HepG2 (cell line): Measurements from ENCODE around the gene HSPB7. TPM values are rescaled to one million over a fixed set of nuclear protein-coding genes. Genes with fewer than 3 reads are reported as not detected.
"Not testable (repeated sequence)": the region's sequence is repeated elsewhere in the genome, so short reads cannot be mapped to it uniquely, and the experiment has no call there.

ENCODE experiments used
- ATAC-seq: fragments of 200-7000 bp; cut with Tn5 transposase; 3 replicates; pipeline ENCODE4 v1.9.1; 2020; ENCODE audit warnings: mild to moderate bottlenecking, moderate library complexity
- BruUV-seq: library from RNA; stranded (reverse); fragments of 400-500 nt; replicated peaks from 2 replicates; lab custom pipeline; 2021; lab: Mats Ljungman, UMichigan
- CTCF ChIA-PET: fragments of 300-600 bp; formaldehyde crosslinking; extraction: SDS; loops from one replicate; lab custom pipeline; 2021; ENCODE audit warnings: low total read pairs, inconsistent platforms, low intra/inter-chr PET ratio; lab: Yijun Ruan, JAX
- POLR2A ChIA-PET: fragments of 350-600 bp; sonication (Branson Sonifier 250); formaldehyde crosslinking; loops from one replicate; lab custom pipeline; 2020; ENCODE audit warnings: antibody characterized with exemption, inconsistent platforms; lab: Yijun Ruan, JAX
- DNase-seq: peaks from one replicate; pipeline ENCODE4 v3.0.0-alpha.2; 2015; ENCODE audit warnings: low spot score
- FAIRE-seq: peaks from 3 replicates; lab custom pipeline; 2011; peaks lifted over from hg19 to GRCh38; lab: Jason Lieb, UNC
- H2AFZ ChIP-seq: one replicate; pipeline ENCODE4 v1.6.1; 2011; ENCODE audit warnings: low read length, inconsistent platforms
- H3K27ac ChIP-seq: fragments of 300-600 bp; 3 replicates; pipeline ENCODE4 v1.8.0; 2011; ENCODE audit warnings: mixed run types, mild to moderate bottlenecking, mixed read lengths, low read length, inconsistent platforms; ENCODE audit not compliant: insufficient read depth; ENCODE audit errors: extremely low read length
- H3K27me3 ChIP-seq, 2 experiments: fragments of 200-600 bp in 1 of 2; 2 replicates in 1 of 2; 3 replicates in 1 of 2; pipeline versions ENCODE4 v1.6.0 to v1.8.0; 2011; ENCODE audit warnings: low read length in 2 of 2, mild to moderate bottlenecking in 2 of 2, moderate library complexity in 2 of 2, inconsistent platforms in 1 of 2; ENCODE audit not compliant: insufficient read depth in 2 of 2, control insufficient read depth in 1 of 2
- H3K36me3 ChIP-seq, 2 experiments: fragments of 200-600 bp in 1 of 2; replicated peaks in 1 of 2; 2 replicates in 1 of 2; 3 replicates in 1 of 2; pipeline versions ENCODE4 v1.5.1 to v1.8.0; 2011; ENCODE audit warnings: low read length in 2 of 2, inconsistent platforms in 1 of 2; ENCODE audit not compliant: insufficient read depth in 2 of 2, control insufficient read depth in 1 of 2
- H3K4me1 ChIP-seq: 2 replicates; pipeline ENCODE4 v1.5.1; 2012; ENCODE audit warnings: low read length, inconsistent platforms; ENCODE audit not compliant: insufficient read depth
- H3K4me2 ChIP-seq: 2 replicates; pipeline ENCODE4 v1.6.0; 2011; ENCODE audit warnings: low read depth, low read length, inconsistent platforms
- H3K4me3 ChIP-seq, 3 experiments: fragments of 200-600 bp in 1 of 3; sonication (generic), shearing (Covaris generic) in 1 of 3; replicated peaks in 1 of 3; 2 replicates each; pipeline ENCODE4 v1.5.1; 2011 to 2016; ENCODE audit warnings: low read length in 3 of 3, inconsistent platforms in 2 of 3, low read depth in 2 of 3, mild to moderate bottlenecking in 2 of 3, control low read depth in 1 of 3, mixed read lengths in 1 of 3; ENCODE audit not compliant: insufficient read depth in 1 of 3
- H3K79me2 ChIP-seq: one replicate; pipeline ENCODE4 v1.6.1; 2011; ENCODE audit warnings: low read length, inconsistent platforms; ENCODE audit not compliant: insufficient read depth
- H3K9ac ChIP-seq: 2 replicates; pipeline ENCODE4 v1.6.0; 2011; ENCODE audit warnings: mild to moderate bottlenecking, low read depth, low read length, inconsistent platforms; ENCODE audit not compliant: insufficient read depth
- H3K9me3 ChIP-seq: 2 replicates; pipeline ENCODE4 v1.5.1; 2012; ENCODE audit warnings: mild to moderate bottlenecking, low read length
- H4K20me1 ChIP-seq: 2 replicates; pipeline ENCODE4 v1.6.0; 2011; ENCODE audit warnings: inconsistent platforms, mild to moderate bottlenecking, low read length, moderate library complexity; ENCODE audit not compliant: insufficient read depth
- RFXAP ChIP-seq: sonication (generic); formaldehyde crosslinking; IDR thresholded peaks from 2 replicates; pipeline ENCODE4 v1.4.0; 2020; ENCODE audit warnings: missing genetic modification reagents, borderline replicate concordance
- U2AF1 ChIP-seq: fragments of 200-400 bp; formaldehyde crosslinking; optimal IDR thresholded peaks from 2 replicates; pipeline ENCODE3; 2017; ENCODE audit warnings: mild to moderate bottlenecking, low read depth, low read length
- XBP1 ChIP-seq: sonication (generic); formaldehyde crosslinking; IDR thresholded peaks from 2 replicates; pipeline ENCODE4 v1.5.0; 2020; ENCODE audit warnings: missing genetic modification reagents
- ZNF772 ChIP-seq: sonication (generic); formaldehyde crosslinking; IDR thresholded peaks from 2 replicates; pipeline ENCODE4 v1.5.0; 2020; ENCODE audit warnings: mild to moderate bottlenecking, missing genetic modification reagents
- WGBS: methylation state at CpG from one replicate; pipeline ENCODE4 v1.1.6; 2017; ENCODE audit warnings: low lambda C conversion rate; 5-methylcytosine and 5-hydroxymethylcytosine counted together
- in situ Hi-C: cut with HindIII; loops from 2 replicates; pipeline ENCODE4 v1.10.0; 2017; ENCODE audit warnings: low pct_unique_long_range_greater_than_20kb; ENCODE audit not compliant: extremely low pct_ligation_motif_present
- intact Hi-C: fragments of 100-400 bp; cut with micrococcal nuclease; formaldehyde crosslinking; loops from one replicate; pipeline ENCODE4 v1.10.0; 2022; ENCODE audit not compliant: unreplicated experiment
- polyA plus RNA-seq, 8 experiments: library from polyadenylated mRNA; depleted of rRNA in 3 of 8; stranded (reverse) in 7 of 8; unstranded in 1 of 8; fragments of >200 nt; fragmentation: Illumina TruSeq in 4 of 8; extraction: Trizol in 4 of 8; gene quantifications; 2 replicates each; pipeline versions ENCODE4 v1.2.1 to v1.2.3, GENCODE V29; 2011 to 2016; ENCODE audit warnings: low read depth in 4 of 8, missing spikeins in 1 of 8, mixed read lengths in 1 of 8; ENCODE audit not compliant: insufficient read depth in 1 of 8
- total RNA-seq, 5 experiments: library from RNA; depleted of rRNA; stranded (reverse); fragments of >200 nt; fragmentation: Illumina TruSeq; extraction: Trizol; gene quantifications; 2 replicates each; pipeline ENCODE4 v1.2.3, GENCODE V29; 2016; ENCODE audit warnings: low read depth in 1 of 5

The HSPB7 gene
- total and polyA plus RNA-seq, 2 of the 13 experiments (the other 11 are each of a cell fraction or from before 2014, with no cell fraction given): 0.20 TPM; not detected in 1

DNA sequence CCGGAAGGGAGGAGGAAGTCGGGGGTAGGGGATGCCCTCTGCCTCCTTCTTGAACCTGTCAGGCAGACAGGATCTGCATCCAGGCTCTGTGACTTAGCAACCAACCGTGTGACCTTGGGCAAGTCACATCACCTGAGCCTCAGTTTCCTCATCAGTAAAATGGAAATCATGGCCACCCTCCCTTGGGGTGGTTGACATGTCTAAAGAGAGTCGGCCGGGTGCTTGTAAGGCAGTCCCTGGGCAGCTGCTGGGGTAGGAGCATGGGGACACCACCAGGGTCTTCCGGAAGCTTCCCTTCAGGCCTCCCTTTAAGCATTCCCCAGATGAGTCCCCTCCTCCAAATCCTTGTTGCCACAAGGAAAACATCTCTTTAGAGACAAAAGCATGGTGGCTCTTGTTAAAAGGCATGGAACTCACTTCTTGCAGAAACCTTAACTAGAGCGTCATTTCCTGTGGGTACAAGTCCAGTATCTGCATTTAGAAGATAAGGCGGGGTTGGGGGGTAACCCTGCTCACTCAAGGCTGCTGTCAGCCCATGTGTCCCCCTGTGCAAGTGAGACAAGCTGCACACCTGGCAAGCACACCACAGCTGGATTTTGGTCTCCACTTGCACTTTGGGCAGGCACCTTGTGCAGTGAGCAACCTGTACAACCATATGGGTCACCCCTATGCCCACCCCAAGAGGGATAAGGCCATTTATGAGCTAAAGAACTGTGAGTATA is 36.1 kb upstream of the HSPB7 start:
- H3K4me3 ChIP-seq: no peak overlapping the region
- no peaks in the 10 kb centered on the region; the same call in 1 of the 2 replicates for H4K20me1 ChIP-seq
- peaks cover 19% of the 10 kb centered on the region for H3K4me1 ChIP-seq
- H3K9ac ChIP-seq: no peak overlapping the region
- BruUV-seq: no TSS peak
- H2AFZ ChIP-seq: no peak overlapping the region
- TF ChIP-seq U2AF1 (no peak), RFXAP (CRISPR knock-in tag) (no peak), XBP1 (CRISPR knock-in tag) (no peak), ZNF772 (CRISPR knock-in tag) (no peak)
- TF ChIP-seq, all 625 proteins: peak for 0
- H3K36me3 ChIP-seq: no peaks in the 10 kb centered on the region
- ChIA-PET POLR2A (no interaction called here), CTCF (interaction anchor here (2.8 kb wide), 1 partner anchor 45 kb away, joined by 35 read pairs; no protein-coding TSS in a partner anchor)
- no peaks in the 10 kb centered on the region for H3K9me3 ChIP-seq
- intact Hi-C loops: no loop called here
- in situ Hi-C loops: no loop called here
- FAIRE-seq: no peak
- H3K27me3 ChIP-seq: peaks cover 8 to 36% of the 10 kb centered on the region in 2 experiments; a peak in 3 of 5 replicates
- ATAC-seq: no peak
- DNase-seq: no peak
- H3K4me2 ChIP-seq: no peak overlapping the region
- no peaks in the 10 kb centered on the region for H3K79me2 ChIP-seq
- 32% methylated on average over 5 of the region's 8 CpGs for WGBS
- no peak overlapping the region for H3K27ac ChIP-seq

DNA sequence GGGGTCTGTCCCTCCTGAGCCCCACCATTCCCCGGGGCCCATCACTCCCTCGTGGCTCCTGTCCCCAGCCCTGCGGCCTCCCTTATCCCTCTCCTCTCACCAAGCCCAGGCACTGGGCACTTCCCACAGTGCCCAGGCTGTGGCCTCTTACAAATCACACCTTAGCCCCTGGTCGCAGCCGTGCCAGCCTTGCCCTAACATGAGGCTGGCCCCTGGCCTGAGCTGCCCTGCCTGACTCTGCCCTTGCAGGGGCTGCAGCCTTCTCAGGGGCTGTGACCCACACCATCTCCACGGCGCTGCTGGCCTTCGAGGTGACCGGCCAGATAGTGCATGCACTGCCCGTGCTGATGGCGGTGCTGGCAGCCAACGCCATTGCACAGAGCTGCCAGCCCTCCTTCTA is 34.1 kb upstream of the HSPB7 start:
- H3K79me2 ChIP-seq, H3K36me3 ChIP-seq, in situ Hi-C loops, H3K9ac ChIP-seq, H3K27ac ChIP-seq, intact Hi-C loops, H3K4me2 ChIP-seq, H3K4me3 ChIP-seq, POLR2A ChIA-PET, H3K9me3 ChIP-seq, ATAC-seq, DNase-seq, CTCF ChIA-PET, H4K20me1 ChIP-seq, H2AFZ ChIP-seq, FAIRE-seq, BruUV-seq: not testable (repeated sequence)
- peaks cover 6 to 43% of the 10 kb centered on the region in 2 experiments; a peak in 3 of 5 replicates for H3K27me3 ChIP-seq
- WGBS: 58% methylated on average over 9 of the region's 12 CpGs
- peaks cover 14% of the 10 kb centered on the region for H3K4me1 ChIP-seq
